ENCODE data around the gene ATP9B.
A peak's percentile ranks its signal among the peaks of the same experiment; 100 is the strongest.

The ATP9B gene, protein sequence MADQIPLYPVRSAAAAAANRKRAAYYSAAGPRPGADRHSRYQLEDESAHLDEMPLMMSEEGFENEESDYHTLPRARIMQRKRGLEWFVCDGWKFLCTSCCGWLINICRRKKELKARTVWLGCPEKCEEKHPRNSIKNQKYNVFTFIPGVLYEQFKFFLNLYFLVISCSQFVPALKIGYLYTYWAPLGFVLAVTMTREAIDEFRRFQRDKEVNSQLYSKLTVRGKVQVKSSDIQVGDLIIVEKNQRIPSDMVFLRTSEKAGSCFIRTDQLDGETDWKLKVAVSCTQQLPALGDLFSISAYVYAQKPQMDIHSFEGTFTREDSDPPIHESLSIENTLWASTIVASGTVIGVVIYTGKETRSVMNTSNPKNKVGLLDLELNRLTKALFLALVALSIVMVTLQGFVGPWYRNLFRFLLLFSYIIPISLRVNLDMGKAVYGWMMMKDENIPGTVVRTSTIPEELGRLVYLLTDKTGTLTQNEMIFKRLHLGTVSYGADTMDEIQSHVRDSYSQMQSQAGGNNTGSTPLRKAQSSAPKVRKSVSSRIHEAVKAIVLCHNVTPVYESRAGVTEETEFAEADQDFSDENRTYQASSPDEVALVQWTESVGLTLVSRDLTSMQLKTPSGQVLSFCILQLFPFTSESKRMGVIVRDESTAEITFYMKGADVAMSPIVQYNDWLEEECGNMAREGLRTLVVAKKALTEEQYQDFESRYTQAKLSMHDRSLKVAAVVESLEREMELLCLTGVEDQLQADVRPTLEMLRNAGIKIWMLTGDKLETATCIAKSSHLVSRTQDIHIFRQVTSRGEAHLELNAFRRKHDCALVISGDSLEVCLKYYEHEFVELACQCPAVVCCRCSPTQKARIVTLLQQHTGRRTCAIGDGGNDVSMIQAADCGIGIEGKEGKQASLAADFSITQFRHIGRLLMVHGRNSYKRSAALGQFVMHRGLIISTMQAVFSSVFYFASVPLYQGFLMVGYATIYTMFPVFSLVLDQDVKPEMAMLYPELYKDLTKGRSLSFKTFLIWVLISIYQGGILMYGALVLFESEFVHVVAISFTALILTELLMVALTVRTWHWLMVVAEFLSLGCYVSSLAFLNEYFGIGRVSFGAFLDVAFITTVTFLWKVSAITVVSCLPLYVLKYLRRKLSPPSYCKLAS

GRCh38 chr18:79068937-79069716 lies at the start of gene ATP9B:
Gene ATP9B, plus strand, starts transcription at chr18:79069394. Its CDS starts 17 bp downstream, at chr18:79069411.
- peak; percentile 96 for DNase-seq (ENCODE audit: low read depth)

DNA sequence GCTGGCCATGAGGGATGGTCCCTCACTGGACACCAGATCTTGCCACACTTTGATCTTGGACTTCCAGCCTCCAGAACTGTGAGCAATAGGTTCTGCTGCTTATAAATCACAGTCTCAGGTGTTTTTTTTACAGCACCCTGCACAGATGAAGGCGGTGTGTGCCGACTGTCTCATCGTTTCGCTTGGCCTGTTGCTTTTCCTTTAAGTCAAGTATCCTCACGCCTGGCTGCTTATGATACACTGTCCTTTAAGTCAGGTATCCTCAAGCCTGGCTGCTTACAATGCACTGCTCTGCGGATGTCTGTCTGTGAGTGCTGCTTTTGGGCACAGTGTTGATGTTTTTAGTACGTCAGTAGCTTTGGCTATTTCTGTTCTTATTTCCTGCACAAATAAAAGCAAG lies 49.3 kb upstream of the ATP9B start:
- no peak for DNase-seq (ENCODE audit: low read depth)

GRCh38 chr18:79022603-79023002 lies 46.6 kb upstream of the ATP9B start:
- DNase-seq (ENCODE audit: low read depth), result no peak

GRCh38 chr18:79026491-79026890 lies 42.7 kb upstream of the ATP9B start:
- DNase-seq (ENCODE audit: low read depth), result no peak

DNA sequence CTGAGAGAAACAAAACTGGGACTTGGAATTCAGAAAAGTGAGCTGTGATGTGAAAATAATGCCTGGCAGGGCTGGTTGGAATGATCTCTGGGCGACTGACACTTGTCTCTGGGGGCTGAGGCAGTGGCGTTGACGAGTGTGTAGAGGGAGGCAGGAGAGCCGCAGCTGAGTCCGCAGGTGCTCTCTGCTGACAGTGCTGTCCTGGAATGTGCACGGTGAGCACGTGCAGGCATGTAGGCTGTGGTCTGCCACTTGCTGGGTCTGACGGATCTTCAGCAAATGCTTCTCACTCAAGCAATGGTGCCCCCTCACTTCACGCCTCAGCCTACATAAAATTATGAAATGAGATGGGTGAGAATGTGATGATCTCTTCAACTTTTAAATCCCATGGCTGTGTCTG lies 38.5 kb upstream of the ATP9B start:
- DNase-seq (ENCODE audit: low read depth), result no peak

DNA sequence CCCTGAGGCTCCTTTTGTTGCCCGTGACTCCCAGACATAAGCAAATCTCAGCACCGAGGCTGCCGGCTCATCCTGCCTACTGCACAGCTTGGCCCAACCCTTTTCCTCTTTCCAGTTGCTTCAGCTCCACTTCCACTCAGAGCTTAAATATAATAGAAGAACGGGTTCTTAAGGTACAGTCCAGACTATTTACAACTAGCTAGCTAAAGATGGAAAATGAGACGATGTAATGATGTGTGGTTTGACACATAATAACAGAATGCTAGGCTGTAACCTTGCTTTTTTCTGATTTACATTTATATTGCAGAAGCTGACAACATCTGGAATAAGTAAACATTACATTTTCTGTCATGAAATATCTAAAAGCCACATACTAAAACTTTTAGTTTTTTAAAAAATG lies 26.9 kb upstream of the ATP9B start:
- no peak for DNase-seq (ENCODE audit: low read depth)

DNA sequence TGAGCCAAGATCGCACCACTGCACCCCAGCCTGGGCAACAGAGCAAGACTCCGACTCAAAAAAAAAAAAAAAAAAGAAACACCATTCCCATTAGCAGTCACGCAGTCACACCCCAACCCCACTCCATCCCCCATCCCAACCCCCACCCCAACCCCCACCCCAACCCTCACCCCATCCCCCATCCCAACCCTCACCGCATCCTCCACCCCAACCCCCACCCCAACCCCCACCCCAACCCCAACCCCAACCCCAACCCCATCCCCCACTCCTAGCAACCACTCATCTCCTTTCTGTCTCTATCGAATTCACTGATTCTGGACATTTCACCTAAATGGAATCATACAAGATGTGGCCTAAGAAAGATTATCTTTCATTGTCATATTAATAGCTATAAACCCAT lies 25.9 kb upstream of the ATP9B start:
- no peak for DNase-seq (ENCODE audit: low read depth)

DNA sequence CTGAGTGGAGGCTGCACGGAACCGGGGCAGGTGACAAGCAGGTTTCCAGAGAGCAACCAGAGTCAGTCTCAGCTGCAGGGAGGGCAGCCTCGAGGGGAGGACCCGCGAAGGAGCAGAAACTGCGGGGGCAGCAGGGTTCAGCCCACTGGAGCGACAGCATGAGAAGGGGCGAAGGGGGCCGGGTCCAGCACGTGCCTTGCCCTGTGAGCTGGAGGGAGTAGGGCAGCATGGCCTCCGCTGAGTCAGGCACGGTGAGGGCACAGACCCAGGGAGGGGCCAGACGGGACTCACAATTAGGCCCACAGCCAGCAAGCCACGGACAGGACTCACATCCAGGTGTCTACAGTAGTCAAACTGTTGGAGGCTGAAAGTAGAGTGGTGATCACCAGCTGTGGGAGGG lies 22.7 kb upstream of the ATP9B start:
- no peak for DNase-seq (ENCODE audit: low read depth)

DNA sequence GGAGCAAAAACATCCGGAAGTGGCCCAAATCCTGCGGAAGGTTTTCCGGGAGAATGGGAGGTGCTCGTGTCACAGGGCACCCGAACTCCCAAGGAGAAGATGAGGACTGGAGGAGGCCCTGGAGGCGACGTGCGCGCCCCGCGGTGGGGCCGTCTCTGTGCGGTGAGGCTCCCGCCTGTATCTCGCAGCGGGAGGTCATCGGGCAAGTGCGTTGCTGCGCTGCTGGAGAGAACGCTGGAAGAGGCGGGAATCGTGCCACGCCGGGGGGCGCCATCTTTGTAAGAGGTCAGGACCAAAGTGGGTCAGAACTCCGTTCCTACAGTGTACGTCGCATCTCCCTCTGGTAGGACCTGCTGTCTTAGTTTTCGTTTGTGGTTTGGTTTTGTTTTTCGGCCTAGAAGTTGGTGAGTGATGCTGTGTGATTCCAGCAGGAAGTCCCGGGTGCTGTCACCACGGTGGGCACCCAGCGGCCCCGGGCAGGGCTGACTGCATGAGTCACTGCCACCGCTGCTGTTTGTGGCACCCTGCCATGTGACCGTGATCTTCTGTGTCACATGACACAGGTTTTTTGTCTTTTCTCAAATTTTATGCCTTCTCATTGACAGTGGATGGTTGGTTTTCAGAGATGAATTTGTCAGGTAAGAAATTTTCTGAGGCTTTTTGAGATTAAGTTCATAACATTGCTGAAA lies 21.5 kb upstream of the ATP9B start:
- DNase-seq (ENCODE audit: low read depth), result no peak

GRCh38 chr18:79048245-79048632 lies 21.0 kb upstream of the ATP9B start:
- no peak for DNase-seq (ENCODE audit: low read depth)

- DNase-seq (ENCODE audit: low read depth), result no peak
Observed at GRCh38 chr18:79049506-79049905, 19.7 kb upstream of the ATP9B start.

DNA sequence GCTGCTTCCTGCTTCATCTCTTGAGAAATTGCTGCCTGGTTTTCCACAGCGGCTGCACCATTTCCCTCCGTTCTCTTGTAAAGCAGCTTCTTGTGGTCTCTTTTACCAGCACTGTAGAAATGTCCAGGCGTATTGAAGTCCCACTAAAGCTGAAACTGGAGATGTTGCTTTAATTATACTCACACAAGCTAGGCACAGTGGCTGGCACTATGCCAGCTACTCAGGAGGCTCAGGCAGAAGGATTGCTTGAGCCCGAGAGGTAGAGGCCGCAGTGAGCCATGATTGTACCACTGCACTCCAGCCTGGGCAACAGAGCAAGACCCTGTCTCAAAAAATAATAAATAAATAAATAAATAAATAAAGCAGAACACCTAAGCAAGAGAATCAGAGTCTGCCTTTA lies 19.2 kb upstream of the ATP9B start:
- no peak for DNase-seq (ENCODE audit: low read depth)

- no peak for DNase-seq (ENCODE audit: low read depth)
Observed at GRCh38 chr18:79056827-79057367, 12.3 kb upstream of the ATP9B start.

DNA sequence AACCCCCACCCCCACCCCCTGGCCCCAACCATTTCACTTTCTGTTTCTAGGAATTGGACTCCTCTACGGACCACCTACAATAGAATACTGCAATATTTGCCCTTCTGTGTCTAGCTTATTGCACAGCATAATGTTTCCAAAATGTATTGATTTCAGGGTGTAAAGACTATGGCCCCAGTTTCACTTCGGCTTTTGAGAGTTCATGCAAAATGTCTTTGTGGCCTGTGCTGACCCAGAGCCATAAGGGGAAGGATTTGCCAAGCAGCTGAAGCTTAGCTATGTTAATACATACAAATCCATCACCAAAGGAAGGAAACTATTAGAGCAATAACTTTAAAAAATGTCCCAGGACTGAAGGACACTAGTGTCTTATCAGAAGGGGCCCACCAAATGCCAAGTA lies 11.2 kb upstream of the ATP9B start:
- DNase-seq (ENCODE audit: low read depth), result no peak

GRCh38 chr18:79062806-79063205 lies 6.4 kb upstream of the ATP9B start:
- DNase-seq (ENCODE audit: low read depth), result no peak

GRCh38 chr18:79064228-79064627 lies 5.0 kb upstream of the ATP9B start:
- DNase-seq (ENCODE audit: low read depth), result no peak

DNA sequence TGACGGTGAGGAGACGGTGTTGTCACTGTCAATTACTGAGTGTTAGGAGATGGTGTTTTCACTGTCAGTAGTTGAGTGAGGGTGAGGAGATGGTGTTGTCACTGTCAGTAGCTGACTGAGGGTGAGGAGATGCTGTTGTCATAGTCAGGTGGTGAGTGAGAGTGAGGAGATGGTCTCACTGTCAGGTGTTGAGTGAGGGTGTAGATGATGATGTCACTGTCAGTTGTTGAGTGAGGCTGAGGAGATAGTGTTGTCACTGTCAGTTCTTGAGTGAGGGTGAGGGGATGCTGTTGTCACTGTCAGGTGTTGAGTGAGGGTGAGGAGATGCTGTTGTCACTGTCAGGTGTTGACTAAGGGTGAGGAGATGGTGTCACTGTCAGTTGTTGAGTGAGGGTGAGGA lies 3.4 kb upstream of the ATP9B start:
- DNase-seq (ENCODE audit: low read depth), result no peak

- DNase-seq (ENCODE audit: low read depth), result no peak
Observed at GRCh38 chr18:79067611-79068010, 1.6 kb upstream of the ATP9B start.

DNA sequence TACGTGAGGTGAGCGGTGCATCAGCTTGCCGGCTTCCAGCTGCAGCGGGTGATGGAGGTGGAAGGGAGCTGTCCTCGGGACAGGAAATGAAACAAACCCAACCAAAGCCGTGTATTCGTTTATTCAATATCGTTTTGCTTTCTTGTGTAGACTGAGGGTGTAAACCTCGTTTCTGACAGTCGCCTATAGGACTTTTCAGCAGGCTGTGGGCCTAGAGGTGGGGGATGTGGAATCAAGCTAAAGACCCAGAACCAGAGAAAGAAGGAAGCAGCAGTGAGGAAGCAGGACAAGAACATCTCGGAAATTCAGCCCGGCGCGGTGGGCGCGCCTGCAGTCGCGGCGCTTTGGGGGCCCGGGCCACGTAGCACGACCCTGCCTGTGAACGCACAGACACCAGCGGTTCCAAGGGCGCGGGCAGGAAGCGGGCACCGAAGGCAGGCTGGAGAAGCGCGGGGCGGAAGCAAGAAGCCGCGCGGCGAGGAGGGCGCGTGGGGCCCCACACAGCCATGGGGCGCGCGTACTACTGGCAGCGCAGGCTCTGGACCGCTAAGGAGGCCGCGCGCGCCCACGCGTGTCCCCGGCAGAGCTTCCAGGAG lies 755 bp upstream of the ATP9B start:
- no peak for DNase-seq (ENCODE audit: low read depth)

DNA sequence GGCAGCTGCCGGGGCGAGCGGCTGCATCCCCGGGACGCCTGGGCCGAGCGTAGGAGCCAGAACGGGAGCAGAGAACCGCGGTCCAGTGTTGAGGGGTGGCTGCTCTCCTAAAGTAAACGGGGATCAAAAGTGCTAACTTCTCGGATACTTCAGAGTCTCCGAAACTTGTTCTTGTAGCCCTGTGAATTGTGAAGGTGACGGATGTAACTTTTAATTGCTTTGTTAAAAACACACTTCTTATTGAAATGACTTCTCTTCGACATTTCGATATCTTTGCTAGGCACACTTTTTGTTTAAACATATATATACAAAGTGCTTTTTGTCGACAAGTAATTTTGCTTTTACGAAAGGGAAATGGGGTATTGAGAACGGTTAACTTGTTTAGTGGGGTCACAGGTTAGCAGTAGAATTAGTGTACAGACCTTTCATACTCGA lies 540 bp downstream of the ATP9B start:
- DNase-seq (ENCODE audit: low read depth), result no peak

DNA sequence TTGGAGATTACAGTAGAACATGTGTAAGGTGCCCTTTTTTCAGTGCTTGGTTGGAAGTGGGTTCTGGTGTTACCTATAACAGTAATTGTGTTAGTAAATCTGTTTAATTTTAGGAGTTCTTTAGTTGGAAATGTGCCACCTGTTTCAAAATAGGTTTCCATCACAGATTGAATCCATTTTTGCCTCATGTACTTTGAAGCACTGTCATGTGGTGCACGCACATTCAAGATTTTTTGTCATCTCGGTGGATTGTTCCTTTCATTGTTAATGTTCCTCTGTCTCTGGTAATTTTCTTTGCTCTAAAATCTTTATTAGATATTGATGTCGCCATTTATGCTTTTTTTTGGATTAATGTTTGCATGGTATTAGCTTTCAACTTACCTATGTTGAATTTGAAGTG lies 1.3 kb downstream of the ATP9B start:
- no peak for DNase-seq (ENCODE audit: low read depth)
